ENCODE data around the gene NUDT11.
A peak's percentile ranks its signal among the peaks of the same experiment; 100 is the strongest.
"Not testable (repeated sequence)": the region's sequence is repeated elsewhere in the genome, so short reads cannot be mapped to it uniquely, and the experiment has no call there.

The NUDT11 gene

DNA sequence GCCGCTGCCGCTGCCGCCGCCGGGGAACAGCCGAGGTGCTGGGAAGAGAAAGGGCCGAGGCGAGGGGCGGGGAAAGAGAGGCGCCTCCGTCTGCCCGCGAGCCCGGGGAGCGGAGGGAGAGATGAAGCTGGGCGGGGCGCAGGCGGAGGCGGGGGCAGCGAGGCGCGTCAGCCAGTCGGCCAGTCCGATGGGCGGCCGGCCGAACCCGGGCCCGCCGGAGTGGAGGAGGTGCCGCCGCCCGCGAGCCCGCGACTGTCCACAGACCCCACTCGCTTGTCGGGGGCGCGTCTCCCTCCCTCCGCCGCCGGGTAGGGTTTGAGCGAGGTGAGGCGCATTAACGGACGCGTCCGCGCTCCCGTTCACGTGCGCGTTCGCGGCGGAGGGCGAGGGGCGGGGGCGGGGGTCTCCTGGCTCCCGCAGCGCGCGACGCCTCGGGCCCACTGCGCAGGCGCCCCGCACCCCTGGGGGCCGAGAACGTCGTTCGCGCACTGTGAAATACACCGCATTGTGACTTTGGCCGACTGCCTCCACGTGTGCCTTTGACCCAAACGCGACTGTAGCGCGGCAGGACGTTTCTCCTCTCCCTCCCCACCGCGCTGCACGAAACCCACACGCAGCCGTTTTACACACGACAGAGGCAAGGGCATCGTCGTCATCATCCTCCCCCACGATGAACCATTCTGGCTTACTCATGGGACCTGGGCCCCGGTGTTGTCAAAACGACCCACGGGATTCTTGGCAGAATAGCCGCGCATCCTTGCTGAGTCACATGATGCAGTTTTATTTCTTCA is at the start of gene NUDT11:
Gene NUDT11, minus strand, starts transcription at position 92 of the 791 bp plus-strand sequence. CDS start 148 bp downstream, outside the sequence.
- peak; percentile 6 for DNase-seq (ENCODE audit: low spot score)

DNA sequence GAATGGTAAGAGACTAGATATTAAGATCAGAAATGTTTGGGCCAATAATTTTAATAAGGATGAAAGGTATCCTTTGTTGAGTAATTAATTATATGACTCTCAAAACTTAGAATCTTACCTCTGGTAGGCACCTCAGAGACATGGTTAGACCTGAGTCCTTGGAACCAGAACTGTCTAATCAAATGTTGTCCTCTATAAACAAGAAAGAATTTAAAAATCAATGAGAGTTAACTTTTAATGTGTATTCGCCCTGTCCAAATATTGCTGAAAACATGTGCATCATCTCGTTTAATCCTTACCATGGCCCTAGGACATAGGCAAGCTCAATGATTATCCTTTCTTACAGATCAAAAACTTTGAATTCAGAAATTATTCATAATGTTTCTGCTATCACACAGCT is 24.0 kb upstream of the NUDT11 start:
- DNase-seq (ENCODE audit: low spot score) = no peak

DNA sequence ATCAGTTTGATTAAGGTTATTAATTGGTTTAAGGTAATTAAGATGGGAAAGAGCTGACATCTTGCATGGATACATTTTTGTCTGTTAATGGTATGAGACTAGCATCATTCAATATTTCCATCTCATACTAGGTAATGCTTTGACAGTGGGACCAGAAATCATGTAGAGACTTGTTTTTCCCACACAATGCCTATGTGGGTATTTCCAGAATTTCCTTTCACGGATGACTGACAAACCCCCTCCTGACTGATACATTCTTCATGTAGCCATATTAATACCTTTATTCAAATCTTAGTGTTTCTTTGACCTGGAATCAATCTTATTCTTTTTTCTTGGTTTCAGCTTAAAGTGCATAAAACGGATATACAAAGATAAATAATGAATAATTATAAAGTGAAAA is 22.7 kb upstream of the NUDT11 start:
- DNase-seq (ENCODE audit: low spot score) = not testable (repeated sequence)

DNA sequence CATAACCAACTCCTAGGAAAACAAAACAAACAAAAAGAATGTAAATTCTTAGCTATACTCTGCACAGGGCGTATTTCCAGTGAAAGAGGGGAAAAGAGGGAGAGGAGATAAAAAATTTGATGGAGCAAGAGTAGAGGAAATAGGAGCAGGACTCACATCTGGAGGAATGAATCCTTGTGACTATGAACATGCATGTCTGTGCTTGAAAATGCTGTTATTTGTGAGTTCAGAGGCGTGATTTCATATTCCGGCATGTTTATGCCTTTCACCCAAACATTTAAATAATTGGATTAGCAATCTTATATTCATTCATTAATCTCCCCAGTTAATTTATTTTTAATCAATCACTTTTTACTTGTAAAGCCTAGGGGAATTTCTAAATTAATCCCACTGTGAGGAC is 11.2 kb upstream of the NUDT11 start:
- no peak for DNase-seq (ENCODE audit: low spot score)

DNA sequence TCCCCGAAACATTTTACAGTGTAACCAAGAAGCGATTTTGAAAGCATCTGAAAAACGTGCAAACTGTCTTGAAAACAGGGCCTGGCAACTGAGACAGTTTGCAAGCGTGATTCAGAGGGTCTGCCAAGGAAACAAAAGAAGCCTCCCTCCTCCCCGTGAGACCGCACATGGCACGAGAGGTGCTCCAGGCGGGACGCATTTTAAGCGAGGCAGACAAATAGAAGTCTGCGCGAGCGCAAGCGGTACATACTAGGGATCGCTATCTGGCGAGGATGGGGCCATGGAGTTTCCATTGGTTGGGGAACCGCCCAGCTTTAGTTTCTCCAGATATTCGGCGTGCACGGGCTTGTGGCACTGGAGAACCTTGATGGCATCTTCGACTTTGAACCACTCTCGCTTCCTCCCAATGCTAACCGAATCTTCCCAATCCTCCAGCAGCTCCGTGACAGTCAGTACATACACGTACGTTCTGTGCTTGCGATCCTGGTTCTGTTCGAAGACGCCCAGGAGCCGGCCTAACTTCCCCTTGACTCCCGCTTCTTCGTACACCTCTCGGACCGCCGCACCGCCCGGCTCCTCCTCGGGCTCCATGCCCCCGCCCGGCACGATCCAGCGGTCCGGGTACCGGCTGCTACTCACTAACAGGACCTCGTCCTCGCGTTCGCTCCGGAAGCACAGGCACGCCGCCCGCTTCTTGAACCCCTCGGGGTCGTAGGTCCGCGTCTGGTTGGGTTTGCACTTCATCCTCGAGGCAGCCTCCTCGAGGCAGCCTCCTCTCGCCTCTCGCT is 497 bp downstream of the NUDT11 start:
- DNase-seq (ENCODE audit: low spot score) = not testable (repeated sequence)

DNA sequence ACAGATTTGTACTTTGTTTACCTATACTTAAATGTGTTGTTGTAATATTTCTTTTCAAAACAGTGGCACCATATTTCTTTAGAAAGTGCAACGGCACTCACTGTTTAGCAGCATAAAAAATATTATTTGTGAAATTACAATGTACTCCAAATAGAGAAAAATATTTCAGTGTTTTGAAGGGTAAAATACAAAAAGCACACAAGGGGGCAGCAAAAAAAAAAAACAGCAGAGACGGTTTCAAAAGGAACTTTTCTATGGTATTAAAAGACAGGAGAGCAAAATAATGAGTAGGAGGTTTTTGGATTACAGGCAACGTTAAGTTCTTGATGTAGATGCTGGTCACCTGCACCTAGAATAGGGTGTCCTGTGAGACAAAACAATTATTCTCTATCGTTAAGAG is 2.0 kb downstream of the NUDT11 start:
- DNase-seq (ENCODE audit: low spot score) = no peak

DNA sequence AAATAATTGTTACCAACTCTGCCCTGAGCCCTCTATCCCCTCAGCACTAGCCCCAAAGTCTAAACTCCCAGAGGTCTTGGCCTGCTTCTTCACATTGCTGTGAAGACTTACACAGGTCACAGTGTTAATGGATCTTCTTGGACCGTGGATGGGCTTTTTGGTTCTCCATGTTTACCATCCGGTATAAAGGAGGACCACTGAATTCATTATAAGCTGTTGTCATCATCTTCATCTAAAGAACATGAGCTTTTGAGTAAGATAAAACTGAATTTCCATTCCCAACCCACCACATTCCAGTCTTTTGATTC is 8.5 kb downstream of the NUDT11 start:
- no peak for DNase-seq (ENCODE audit: low spot score)

DNA sequence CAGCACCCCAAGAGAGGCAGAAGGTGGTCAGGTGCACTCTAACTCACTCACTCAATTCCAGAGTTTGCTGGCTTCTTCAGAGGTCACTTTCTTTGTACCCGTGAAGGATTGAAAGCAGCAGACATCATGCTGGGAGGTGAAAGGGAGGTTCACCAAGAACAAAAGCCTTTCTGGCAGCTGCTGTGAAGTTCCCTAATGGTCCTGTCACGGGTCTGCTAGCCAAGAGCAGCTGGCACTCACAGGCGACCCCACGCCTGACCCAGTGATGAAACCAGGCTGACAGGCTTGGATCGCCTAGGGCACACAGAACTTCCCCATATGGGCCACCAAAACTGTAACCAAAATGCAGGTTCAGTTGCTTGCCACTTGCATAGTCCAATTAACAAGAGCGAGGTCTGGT is 11.8 kb downstream of the NUDT11 start:
- no peak for DNase-seq (ENCODE audit: low spot score)

DNA sequence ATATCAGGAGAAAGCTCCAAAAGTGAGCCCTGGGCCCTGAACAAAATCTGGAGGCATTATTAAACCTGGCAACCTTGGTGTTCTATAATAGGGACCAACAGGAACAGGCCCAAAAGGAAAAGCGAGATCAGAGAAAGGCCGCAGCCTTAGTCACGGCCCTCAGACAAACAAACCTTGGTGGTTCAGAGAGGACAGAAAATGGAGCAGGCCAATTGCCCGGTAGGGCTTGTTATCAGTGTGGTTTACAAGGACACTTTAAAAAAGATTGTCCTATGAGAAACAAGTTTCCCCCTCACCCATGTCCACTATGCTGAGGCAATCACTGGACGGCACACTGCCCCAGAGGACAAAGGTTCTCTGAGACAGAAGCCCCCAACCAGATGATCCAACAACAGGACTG is 14.0 kb downstream of the NUDT11 start:
- DNase-seq (ENCODE audit: low spot score) = not testable (repeated sequence)

DNA sequence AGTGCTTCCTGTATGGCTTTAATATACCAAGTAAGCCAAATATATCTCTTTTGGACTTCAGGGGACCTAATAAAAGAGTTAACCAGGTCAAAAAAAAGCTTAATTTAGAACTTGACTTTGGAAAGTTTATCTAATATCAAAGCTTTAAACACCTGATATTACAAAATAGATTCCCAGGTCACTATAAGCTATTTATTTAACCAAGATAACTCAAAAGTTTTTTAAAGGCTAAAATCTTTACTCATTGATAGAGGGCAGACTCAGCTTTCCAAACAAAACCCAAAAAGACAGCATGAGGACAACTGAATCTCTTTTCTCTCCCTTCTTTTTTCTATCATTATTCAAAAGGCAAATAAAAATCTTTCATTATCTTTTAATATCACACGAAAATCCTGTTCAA is 19.5 kb downstream of the NUDT11 start:
- no peak for DNase-seq (ENCODE audit: low spot score)

DNA sequence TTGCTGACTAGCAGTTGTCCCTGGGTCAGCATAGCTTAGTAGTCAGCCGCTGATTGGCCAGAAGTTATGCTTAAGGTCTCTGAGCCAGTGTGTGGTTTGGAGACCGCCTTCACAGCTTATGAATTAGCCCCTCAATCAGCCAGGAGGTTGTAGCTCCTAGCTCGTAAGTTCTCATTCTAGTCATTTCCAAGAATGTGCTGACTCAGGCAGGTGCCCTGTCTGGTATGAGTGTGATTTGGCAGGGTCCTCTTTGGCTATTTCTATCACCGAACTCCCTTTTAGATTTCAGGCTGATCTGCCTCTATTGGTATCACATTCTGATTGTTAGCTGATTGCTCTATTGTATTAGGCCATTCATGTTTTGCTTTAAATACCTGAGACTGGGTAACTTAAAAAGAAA is 33.1 kb downstream of the NUDT11 start:
- DNase-seq (ENCODE audit: low spot score) = no peak

DNA sequence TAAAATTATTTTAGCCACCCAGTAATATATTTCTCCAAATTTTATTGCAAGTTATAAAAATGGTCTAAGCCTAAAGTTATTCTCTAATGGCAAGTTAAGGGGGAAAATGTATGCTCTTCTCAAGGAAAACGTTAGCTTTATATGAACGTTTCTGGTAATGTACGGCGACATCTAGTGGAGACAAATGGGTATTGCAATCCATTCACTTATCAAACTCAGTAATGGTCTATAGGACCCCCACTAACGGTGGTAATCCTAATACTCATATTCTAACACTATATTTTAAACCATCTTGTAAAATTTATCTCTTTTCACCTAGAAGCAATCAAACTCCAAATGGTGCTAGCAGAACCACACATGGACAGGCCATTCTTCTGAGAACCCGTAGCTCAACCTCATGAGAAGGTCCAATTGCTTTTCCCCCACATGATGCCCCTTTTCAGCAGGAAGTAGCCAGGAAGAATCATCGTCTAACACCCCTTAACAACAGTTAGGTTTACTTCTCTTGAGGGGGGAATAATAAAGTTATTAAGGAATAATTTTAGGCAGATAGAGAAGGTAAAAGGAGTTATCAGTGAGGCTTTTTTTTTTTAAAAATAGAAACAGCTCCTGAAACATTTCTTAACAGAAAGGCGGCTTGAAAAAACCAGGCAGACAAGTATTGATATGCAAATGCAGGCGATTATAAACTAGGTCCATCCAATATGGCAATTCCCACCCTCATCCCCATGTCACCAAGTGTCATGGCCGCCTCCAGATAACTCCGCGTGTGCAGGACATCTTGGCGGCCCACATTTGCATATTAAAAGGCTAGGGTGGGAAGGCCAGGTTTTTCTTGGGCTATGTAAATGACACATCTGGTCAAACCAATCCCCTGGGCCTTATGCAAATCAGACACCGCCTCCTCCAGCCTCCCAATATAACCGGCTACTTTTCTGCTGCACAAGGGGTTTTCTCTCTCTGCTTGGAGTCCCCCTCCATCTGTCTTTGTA is 35.0 kb downstream of the NUDT11 start:
- peak; percentile 45 for DNase-seq (ENCODE audit: low spot score)

DNA sequence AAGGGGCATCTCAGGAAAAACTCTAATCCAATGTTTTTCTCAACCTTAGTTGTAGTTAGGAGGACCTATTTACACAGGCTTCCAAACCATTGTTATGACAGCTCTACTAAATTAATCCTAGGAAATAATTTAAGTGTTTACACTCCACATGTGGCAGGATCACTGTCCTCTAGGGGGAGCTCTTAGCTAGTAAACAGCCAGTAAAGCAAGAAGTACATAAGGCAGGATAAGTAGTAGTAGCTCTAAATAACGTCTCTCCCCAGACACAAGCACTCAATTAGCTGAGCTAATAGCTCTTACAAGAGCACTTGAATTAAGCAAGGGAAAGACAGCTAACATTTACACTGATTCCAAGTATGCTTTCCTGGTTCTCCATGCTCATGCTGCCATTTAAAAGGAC is 37.3 kb downstream of the NUDT11 start:
- peak; percentile 17 for DNase-seq (ENCODE audit: low spot score)

DNA sequence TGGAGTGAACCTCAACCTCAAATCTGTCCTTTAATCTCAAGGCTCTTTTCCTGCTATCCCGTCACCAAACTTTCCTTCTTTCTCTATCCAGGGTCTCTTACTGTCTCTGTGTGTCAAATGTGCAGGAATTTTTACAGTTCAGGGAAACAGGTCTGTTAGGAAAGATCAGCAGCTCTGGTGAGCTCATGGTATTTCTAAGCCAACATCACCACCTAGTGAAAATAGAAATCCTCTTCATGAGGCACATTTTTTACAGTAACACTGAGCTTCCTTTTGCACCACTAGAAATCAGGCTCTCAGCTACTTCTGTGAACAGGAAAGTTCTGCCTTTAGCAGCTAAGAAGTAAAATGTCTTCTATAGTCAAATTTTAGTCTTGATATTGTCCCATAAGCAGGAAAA is 39.6 kb downstream of the NUDT11 start:
- no peak for DNase-seq (ENCODE audit: low spot score)

DNA sequence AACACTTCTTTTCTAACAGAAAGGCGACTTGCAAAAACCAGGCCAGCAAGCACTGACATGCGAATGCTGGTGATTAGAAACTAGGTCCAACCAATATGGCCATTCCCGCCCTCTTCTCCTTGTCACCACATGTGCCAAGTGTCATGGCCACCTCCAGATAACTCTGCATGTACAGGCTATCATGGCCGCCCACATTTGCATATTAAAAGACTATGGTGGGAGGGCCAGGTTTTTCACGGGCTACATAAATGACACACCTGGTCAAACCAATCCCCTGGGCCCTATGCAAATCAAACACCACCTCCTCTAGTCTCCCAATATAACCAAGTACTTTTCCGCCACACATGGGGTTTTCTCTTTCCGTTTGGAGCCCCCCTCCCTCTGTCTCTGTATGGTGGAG is 40.1 kb downstream of the NUDT11 start:
- no peak for DNase-seq (ENCODE audit: low spot score)

DNA sequence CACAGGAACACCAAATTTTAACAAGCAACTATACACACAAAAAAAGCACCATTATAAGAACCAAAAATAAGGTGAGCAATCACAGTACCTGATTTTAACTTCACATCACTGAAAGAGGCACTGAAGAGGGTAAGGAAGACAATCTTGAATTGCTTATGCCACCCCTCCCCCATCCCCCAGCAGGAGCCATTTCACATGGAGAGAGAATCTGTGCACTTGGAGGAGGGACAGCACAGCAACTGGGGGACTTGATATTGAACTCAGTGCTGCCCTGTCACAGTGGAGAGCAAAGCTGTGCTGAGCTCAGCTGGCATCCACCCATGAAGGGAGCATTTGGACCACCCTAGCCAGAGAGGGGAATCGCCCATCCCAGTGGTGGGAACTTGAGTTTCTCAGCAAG is 56.0 kb downstream of the NUDT11 start:
- no peak for DNase-seq (ENCODE audit: low spot score)
